ELR (cell line): Measurements from ENCODE around the gene DUSP8.
"Not testable (repeated sequence)": the region's sequence is repeated elsewhere in the genome, so short reads cannot be mapped to it uniquely, and the experiment has no call there.

Source experiments
- DNase-seq: peaks from one replicate; pipeline ENCODE4 v3.0.0-alpha.2; 2015; ENCODE audit warnings: low read depth

The DUSP8 gene

GRCh38 chr11:1572197-1573076, at the start of gene DUSP8:
Gene DUSP8, minus strand, starts transcription at chr11:1572271. Its CDS starts 6,445 bp downstream, at chr11:1565826.
- peak; percentile 88 for DNase-seq

- peak; percentile 24 for DNase-seq
These were observed 47.4 kb upstream of the DUSP8 start for GRCh38 chr11:1619449-1619848.

GRCh38 chr11:1618231-1618630, 46.2 kb upstream of the DUSP8 start:
- DNase-seq: no peak

GRCh38 chr11:1608363-1608762, 36.3 kb upstream of the DUSP8 start, which contains the start of gene KRTAP5-3:
Gene KRTAP5-3, minus strand, starts transcription at chr11:1608463. Its CDS starts 78 bp downstream, at chr11:1608385.
- DNase-seq: no peak

GRCh38 chr11:1607901-1608300, 35.8 kb upstream of the DUSP8 start:
- not testable (repeated sequence) for DNase-seq

GRCh38 chr11:1607156-1607845, 35.2 kb upstream of the DUSP8 start:
- not testable (repeated sequence) for DNase-seq

GRCh38 chr11:1605923-1606322, 33.9 kb upstream of the DUSP8 start:
- not testable (repeated sequence) for DNase-seq

GRCh38 chr11:1604711-1605110, 32.6 kb upstream of the DUSP8 start:
- DNase-seq: no peak

GRCh38 chr11:1604181-1604580, 32.1 kb upstream of the DUSP8 start:
- DNase-seq: no peak

- DNase-seq: no peak
These were observed 31.6 kb upstream of the DUSP8 start for GRCh38 chr11:1603629-1604028.

GRCh38 chr11:1601663-1602062, 29.6 kb upstream of the DUSP8 start:
- DNase-seq: not testable (repeated sequence)

GRCh38 chr11:1600626-1601025, 28.6 kb upstream of the DUSP8 start:
- no peak for DNase-seq

GRCh38 chr11:1598816-1599215, 26.7 kb upstream of the DUSP8 start:
- DNase-seq: peak; percentile 45

GRCh38 chr11:1598406-1598805, 26.3 kb upstream of the DUSP8 start:
- not testable (repeated sequence) for DNase-seq

GRCh38 chr11:1597994-1598380, 25.9 kb upstream of the DUSP8 start, which contains the start of gene KRTAP5-2:
Gene KRTAP5-2, minus strand, starts transcription at chr11:1598294. Its CDS starts 44 bp downstream, at chr11:1598250.
- no peak for DNase-seq

GRCh38 chr11:1597331-1597993, 25.4 kb upstream of the DUSP8 start:
- no peak for DNase-seq

- not testable (repeated sequence) for DNase-seq
These were observed 24.6 kb upstream of the DUSP8 start for GRCh38 chr11:1596576-1597121.

GRCh38 chr11:1595994-1596575, 24.0 kb upstream of the DUSP8 start:
- DNase-seq: peak; percentile 13

GRCh38 chr11:1592628-1593027, 20.6 kb upstream of the DUSP8 start:
- no peak for DNase-seq

- DNase-seq: no peak
These were observed 17.9 kb upstream of the DUSP8 start for GRCh38 chr11:1589996-1590395.

GRCh38 chr11:1589191-1589963, 17.3 kb upstream of the DUSP8 start:
- DNase-seq: not testable (repeated sequence)
